UCSD-AML1 (cell line): ENCODE data around the gene TMEM175.

ENCODE experiments used
- DNase-seq: peaks from one replicate; lab custom pipeline; 2025; ENCODE audit not compliant: unreplicated experiment; lab: John Stamatoyannopoulos, UW

The TMEM175 gene

GRCh38 chr4:946103-946450 lies 13.8 kb downstream of the TMEM175 start:
- DNase-seq = no peak

GRCh38 chr4:946517-947471 lies 14.5 kb downstream of the TMEM175 start:
- DNase-seq = no peak

- no peak for DNase-seq
Measured at GRCh38 chr4:947491-947971, 15.3 kb downstream of the TMEM175 start.

- DNase-seq = no peak
Measured at GRCh38 chr4:948101-948935, 16.1 kb downstream of the TMEM175 start.

- no peak for DNase-seq
Measured at GRCh38 chr4:948936-949300, 16.7 kb downstream of the TMEM175 start.

- DNase-seq = no peak
Measured at GRCh38 chr4:949656-950055, 17.4 kb downstream of the TMEM175 start.

- DNase-seq = no peak
Measured at GRCh38 chr4:950136-951020, 18.1 kb downstream of the TMEM175 start.

GRCh38 chr4:951186-951585 lies 18.9 kb downstream of the TMEM175 start:
- DNase-seq = no peak

GRCh38 chr4:951594-952468 lies 19.6 kb downstream of the TMEM175 start:
- no peak for DNase-seq

- DNase-seq = no peak
Measured at GRCh38 chr4:952881-953573, 20.8 kb downstream of the TMEM175 start.

GRCh38 chr4:953574-953915 lies 21.3 kb downstream of the TMEM175 start:
- DNase-seq = no peak

- DNase-seq = no peak
Measured at GRCh38 chr4:954211-955020, 22.2 kb downstream of the TMEM175 start.

- DNase-seq = no peak
Measured at GRCh38 chr4:955161-955921, 23.1 kb downstream of the TMEM175 start.

- DNase-seq = no peak
Measured at GRCh38 chr4:955931-956381, 23.7 kb downstream of the TMEM175 start.

- no peak for DNase-seq
Measured at GRCh38 chr4:956531-957230, 24.4 kb downstream of the TMEM175 start.

- DNase-seq = no peak
Measured at GRCh38 chr4:957231-957580, 24.9 kb downstream of the TMEM175 start.

- DNase-seq = no peak
Measured at GRCh38 chr4:957581-958313, 25.5 kb downstream of the TMEM175 start.
